ENCODE measurements around the gene SLC25A21. TPM values are rescaled to one million over a fixed set of nuclear protein-coding genes. Genes with fewer than 3 reads are reported as not detected.
"Not testable (repeated sequence)": the region's sequence is repeated elsewhere in the genome, so short reads cannot be mapped to it uniquely, and the experiment has no call there.

Gene SLC25A21
- total and polyA plus RNA-seq, 7 donors, result 0.07 to 0.37 (median 0.18) TPM; not detected in 1

GRCh38 chr14:37187294-37187693, 14.9 kb upstream of the SLC25A21 start:
- 55 to 68% (median 61%) methylated on average over 3 of the region's 3 CpGs for WGBS, 3 donors

GRCh38 chr14:37186865-37187264, 14.5 kb upstream of the SLC25A21 start:
- Histone ChIP-seq H3K27me3 (ENCODE audit: insufficient read depth in 3 of 3, low read length in 2 of 3) (no peaks in the 10 kb centered on the region), H3K36me3 (ENCODE audit: insufficient read depth in 1 of 2, low read depth in 1 of 2) (no peaks in the 10 kb centered on the region), H3K27ac (no peak overlapping the region), H3K4me3 (no peak overlapping the region), H3K9me3 (no peaks in the 10 kb centered on the region), H3K4me1 (no peaks in the 10 kb centered on the region)
- 83 to 90% (median 86%) methylated on average over 1 of the region's 1 CpG for WGBS, 3 donors
- no peak for DNase-seq
- no peak for ATAC-seq
- intact Hi-C loops (cut with DNase I), result no loop called here
- no peak for TF ChIP-seq CTCF (IDR thresholded peaks at IDR 0.05)

More at GRCh38 chr14:37187294-37187693, 14.9 kb upstream of the SLC25A21 start:
- TF ChIP-seq CTCF (IDR thresholded peaks at IDR 0.05), result no peak
- Histone ChIP-seq H3K9me3 (no peaks in the 10 kb centered on the region), H3K27me3 (ENCODE audit: insufficient read depth in 3 of 3, low read length in 2 of 3) (no peaks in the 10 kb centered on the region), H3K4me1 (no peaks in the 10 kb centered on the region), H3K27ac (no peak overlapping the region), H3K4me3 (no peak overlapping the region), H3K36me3 (ENCODE audit: insufficient read depth in 1 of 2, low read depth in 1 of 2) (no peaks in the 10 kb centered on the region)
- intact Hi-C loops (cut with DNase I), result no loop called here
- no peak for ATAC-seq
- DNase-seq, result no peak

- no peaks in the 10 kb centered on the region for H3K9me3 ChIP-seq
- H3K27me3 ChIP-seq (ENCODE audit: insufficient read depth in 3 of 3, low read length in 2 of 3), result no peaks in the 10 kb centered on the region
- intact Hi-C loops (cut with DNase I), result no loop called here
- no peaks in the 10 kb centered on the region for H3K36me3 ChIP-seq (ENCODE audit: insufficient read depth in 1 of 2, low read depth in 1 of 2)
- no peak overlapping the region for H3K4me3 ChIP-seq
- ATAC-seq (no peak), DNase-seq (no peak)
- TF ChIP-seq CTCF (IDR thresholded peaks at IDR 0.05), result no peak
- H3K4me1 ChIP-seq, result no peaks in the 10 kb centered on the region
- H3K27ac ChIP-seq, result no peak overlapping the region
These were observed 13.3 kb upstream of the SLC25A21 start for GRCh38 chr14:37185670-37186069.

GRCh38 chr14:37184520-37184919, 12.1 kb upstream of the SLC25A21 start:
- H3K27me3 ChIP-seq (ENCODE audit: insufficient read depth in 3 of 3, low read length in 2 of 3); H3K4me1 ChIP-seq; ATAC-seq; H3K27ac ChIP-seq; H3K36me3 ChIP-seq (ENCODE audit: insufficient read depth in 1 of 2, low read depth in 1 of 2); H3K9me3 ChIP-seq; H3K4me3 ChIP-seq; DNase-seq; intact Hi-C loops (cut with DNase I): not testable (repeated sequence)
- WGBS, 3 donors, result 80 to 90% (median 87%) methylated on average over 8 of the region's 8 CpGs

- no peaks in the 10 kb centered on the region for H3K27me3 ChIP-seq (ENCODE audit: insufficient read depth in 3 of 3, low read length in 2 of 3)
- H3K4me1 ChIP-seq, result no peaks in the 10 kb centered on the region
- ATAC-seq (no peak), DNase-seq (no peak)
- 72 to 78% (median 72%) methylated on average over 6 of the region's 6 CpGs for WGBS, 3 donors
- intact Hi-C loops (cut with DNase I), result no loop called here
- no peak for TF ChIP-seq CTCF (IDR thresholded peaks at IDR 0.05)
- no peaks in the 10 kb centered on the region for H3K9me3 ChIP-seq
- H3K4me3 ChIP-seq, result no peak overlapping the region
- no peaks in the 10 kb centered on the region for H3K36me3 ChIP-seq (ENCODE audit: insufficient read depth in 1 of 2, low read depth in 1 of 2)
- H3K27ac ChIP-seq, result no peak overlapping the region
These were observed 9.0 kb upstream of the SLC25A21 start for GRCh38 chr14:37181441-37181840.

- WGBS, 3 donors, result 87 to 97% (median 94%) methylated on average over 7 of the region's 7 CpGs
- H3K27ac ChIP-seq; H3K9me3 ChIP-seq; H3K27me3 ChIP-seq (ENCODE audit: insufficient read depth in 3 of 3, low read length in 2 of 3); intact Hi-C loops (cut with DNase I); ATAC-seq; DNase-seq; H3K4me1 ChIP-seq; H3K36me3 ChIP-seq (ENCODE audit: insufficient read depth in 1 of 2, low read depth in 1 of 2); H3K4me3 ChIP-seq: not testable (repeated sequence)
These were observed 8.5 kb upstream of the SLC25A21 start for GRCh38 chr14:37180886-37181285.

Measured in psoas muscle (tissue), 8 donors.